Measurements from ENCODE around the gene CCDC85A. TPM values are rescaled to one million over a fixed set of nuclear protein-coding genes. Genes with fewer than 3 reads are reported as not detected.

CCDC85A gene
- polyA plus RNA-seq, 3 donors = 0.76 to 6.2 (median 2.0) TPM

DNA sequence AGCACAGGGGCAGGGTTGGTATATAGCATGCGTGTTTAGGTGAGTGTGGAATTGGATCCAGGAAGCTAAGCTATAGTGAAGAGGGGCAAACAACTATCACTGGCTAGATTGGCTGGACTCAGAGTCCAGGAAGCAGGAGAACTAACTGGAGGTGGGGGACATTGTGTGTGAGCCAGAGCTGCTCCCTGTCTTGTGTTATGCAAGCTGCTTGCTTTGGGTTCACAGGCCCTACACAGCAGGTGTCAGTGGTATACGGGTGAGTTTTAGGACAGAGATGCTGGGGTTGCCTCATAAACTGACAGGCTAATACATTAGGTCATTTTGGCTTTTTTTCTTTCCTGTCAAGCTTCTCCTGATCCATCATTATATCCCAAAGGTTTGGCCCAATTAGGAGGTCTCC, 87.5 kb downstream of the CCDC85A start:
- no peak overlapping the region for H3K27ac ChIP-seq (ENCODE audit: low read depth, low read length)
- 60 to 95% (median 79%) methylated on average over 2 of the region's 2 CpGs for WGBS, 3 donors

GRCh38 chr2:56285224-56285623, 101.4 kb downstream of the CCDC85A start:
- no peak overlapping the region for H3K27ac ChIP-seq (ENCODE audit: low read depth, low read length)
- 93 to 98% (median 97%) methylated on average over 5 of the region's 5 CpGs for WGBS, 3 donors

GRCh38 chr2:56286936-56287335, 103.1 kb downstream of the CCDC85A start:
- WGBS, 3 donors = 85 to 90% (median 89%) methylated on average over 2 of the region's 2 CpGs
- no peak overlapping the region for H3K27ac ChIP-seq (ENCODE audit: low read depth, low read length)

GRCh38 chr2:56287508-56287907, 103.7 kb downstream of the CCDC85A start:
- no peak overlapping the region for H3K27ac ChIP-seq (ENCODE audit: low read depth, low read length)

DNA sequence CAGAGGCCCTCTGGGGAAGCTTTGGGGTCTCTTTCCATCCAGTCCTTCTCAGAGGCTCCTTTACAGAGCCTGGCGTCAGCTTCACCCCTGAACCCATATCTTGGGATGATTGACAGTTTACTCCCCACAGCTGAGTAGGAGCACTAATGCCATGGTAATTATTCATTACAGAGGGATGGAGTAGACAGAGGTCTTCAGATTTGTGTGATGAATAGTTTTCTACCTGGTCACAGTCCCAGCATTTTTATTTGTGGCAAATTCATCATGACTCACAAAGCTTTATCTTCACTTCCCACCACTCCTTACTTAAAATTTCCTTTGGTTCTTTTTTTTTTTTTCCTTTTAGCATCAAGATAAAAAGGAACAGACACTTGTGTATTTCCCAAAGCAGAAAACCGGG, 104.2 kb downstream of the CCDC85A start:
- H3K27ac ChIP-seq (ENCODE audit: low read depth, low read length) = no peak overlapping the region
- 61 to 74% (median 63%) methylated on average over 2 of the region's 2 CpGs for WGBS, 3 donors

GRCh38 chr2:56288838-56289580, 105.2 kb downstream of the CCDC85A start:
- no peak overlapping the region for H3K27ac ChIP-seq (ENCODE audit: low read depth, low read length)
- 54 to 81% (median 76%) methylated on average over 2 of the region's 2 CpGs for WGBS, 3 donors

GRCh38 chr2:56291711-56292110, 107.9 kb downstream of the CCDC85A start:
- no peak overlapping the region for H3K27ac ChIP-seq (ENCODE audit: low read depth, low read length)
- 74 to 94% (median 91%) methylated on average over 5 of the region's 5 CpGs for WGBS, 3 donors

GRCh38 chr2:56292951-56293350, 109.2 kb downstream of the CCDC85A start:
- WGBS, 3 donors = 82 to 88% (median 85%) methylated on average over 2 of the region's 2 CpGs
- H3K27ac ChIP-seq (ENCODE audit: low read depth, low read length) = no peak overlapping the region

- WGBS, 3 donors = 48 to 80% (median 78%) methylated on average over 3 of the region's 3 CpGs
- no peak overlapping the region for H3K27ac ChIP-seq (ENCODE audit: low read depth, low read length)
Observed at GRCh38 chr2:56295666-56296065, 111.9 kb downstream of the CCDC85A start.

GRCh38 chr2:56297671-56298070, 113.9 kb downstream of the CCDC85A start:
- H3K27ac ChIP-seq (ENCODE audit: low read depth, low read length) = no peak overlapping the region
- WGBS, 3 donors = 79 to 87% (median 81%) methylated on average over 3 of the region's 3 CpGs

GRCh38 chr2:56299171-56299691, 115.4 kb downstream of the CCDC85A start:
- H3K27ac ChIP-seq (ENCODE audit: low read depth, low read length) = no peak overlapping the region
- WGBS, 3 donors = 43 to 64% (median 59%) methylated on average over 3 of the region's 3 CpGs

- WGBS, 3 donors = 67 to 75% (median 69%) methylated on average over 4 of the region's 4 CpGs
- H3K27ac ChIP-seq (ENCODE audit: low read depth, low read length) = no peak overlapping the region
Observed at GRCh38 chr2:56309626-56310170, 125.9 kb downstream of the CCDC85A start.

- no peak overlapping the region for H3K27ac ChIP-seq (ENCODE audit: low read depth, low read length)
- WGBS, 3 donors = 4 to 39% (median 38%) methylated on average over 1 of the region's 1 CpG
Observed at GRCh38 chr2:56313500-56313921, 129.7 kb downstream of the CCDC85A start.

DNA sequence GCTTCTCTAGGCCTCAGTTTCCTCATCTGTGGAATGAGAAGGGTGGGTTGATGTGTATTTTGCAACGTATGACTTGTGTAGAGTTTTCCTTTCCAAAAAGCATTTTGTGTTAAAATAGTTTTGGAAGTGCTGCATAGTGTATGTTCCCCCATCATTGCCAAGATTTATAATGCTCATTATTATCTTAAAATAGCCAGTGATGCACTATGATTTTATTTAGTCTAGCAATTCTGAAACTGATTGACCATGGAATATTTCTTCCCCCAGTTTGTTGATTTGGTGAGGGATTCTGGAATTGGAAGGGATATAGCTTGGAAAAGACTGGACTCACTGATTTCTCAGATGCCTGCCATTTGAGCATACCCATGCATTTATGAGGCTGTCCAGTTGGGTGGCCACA, 130.6 kb downstream of the CCDC85A start:
- H3K27ac ChIP-seq (ENCODE audit: low read depth, low read length) = no peak overlapping the region

DNA sequence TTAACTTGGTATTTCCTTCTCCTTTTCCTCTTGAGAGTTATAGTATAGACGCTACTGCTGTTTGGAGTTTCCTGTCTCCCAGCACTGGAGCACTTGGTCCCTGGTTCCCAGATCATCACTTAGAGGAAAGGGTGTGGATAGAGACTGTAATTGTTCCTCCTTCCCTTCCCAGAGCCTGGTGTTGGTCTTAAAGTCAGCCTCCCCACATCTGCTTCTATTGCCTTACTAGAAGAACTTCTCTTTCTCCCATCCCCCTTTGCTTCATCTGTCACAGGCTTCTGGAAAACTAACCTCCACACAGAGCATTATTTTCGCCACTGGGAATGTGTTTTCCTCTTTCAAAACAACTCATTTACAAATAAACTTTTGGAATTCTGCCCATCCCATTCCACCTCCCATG, 131.0 kb downstream of the CCDC85A start:
- 32 to 49% (median 35%) methylated on average over 2 of the region's 2 CpGs for WGBS, 3 donors
- no peak overlapping the region for H3K27ac ChIP-seq (ENCODE audit: low read depth, low read length)

More for the DNA sequence above, 130.6 kb downstream of the CCDC85A start:
- WGBS, 3 donors = 45 to 53% (median 45%) methylated on average over 1 of the region's 1 CpG

GRCh38 chr2:56315376-56315775, 131.6 kb downstream of the CCDC85A start:
- no peak overlapping the region for H3K27ac ChIP-seq (ENCODE audit: low read depth, low read length)

DNA sequence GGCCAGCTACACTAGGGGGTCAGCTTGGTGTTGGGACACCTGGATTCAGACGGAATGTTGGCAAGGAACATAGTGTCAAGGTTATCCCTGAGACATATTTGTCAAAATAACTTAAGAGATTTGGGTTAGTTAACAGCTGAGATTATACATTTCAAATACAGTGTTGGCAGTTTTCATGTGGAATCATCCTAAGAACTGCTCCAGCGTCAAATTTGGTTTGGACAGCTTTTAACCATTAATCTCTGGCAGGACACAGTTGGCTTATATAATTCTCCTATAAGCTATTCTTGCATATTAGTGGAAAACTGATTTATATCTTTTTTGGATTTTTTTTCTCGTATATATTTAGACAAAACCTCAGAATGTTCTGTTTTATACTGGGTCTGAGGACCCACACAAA, 132.2 kb downstream of the CCDC85A start:
- 60 to 88% (median 85%) methylated on average over 3 of the region's 3 CpGs for WGBS, 3 donors
- H3K27ac ChIP-seq (ENCODE audit: low read depth, low read length) = no peak overlapping the region

GRCh38 chr2:56318147-56318546, 134.4 kb downstream of the CCDC85A start:
- H3K27ac ChIP-seq (ENCODE audit: low read depth, low read length) = no peak overlapping the region
- 86 to 94% (median 88%) methylated on average over 4 of the region's 4 CpGs for WGBS, 3 donors

DNA sequence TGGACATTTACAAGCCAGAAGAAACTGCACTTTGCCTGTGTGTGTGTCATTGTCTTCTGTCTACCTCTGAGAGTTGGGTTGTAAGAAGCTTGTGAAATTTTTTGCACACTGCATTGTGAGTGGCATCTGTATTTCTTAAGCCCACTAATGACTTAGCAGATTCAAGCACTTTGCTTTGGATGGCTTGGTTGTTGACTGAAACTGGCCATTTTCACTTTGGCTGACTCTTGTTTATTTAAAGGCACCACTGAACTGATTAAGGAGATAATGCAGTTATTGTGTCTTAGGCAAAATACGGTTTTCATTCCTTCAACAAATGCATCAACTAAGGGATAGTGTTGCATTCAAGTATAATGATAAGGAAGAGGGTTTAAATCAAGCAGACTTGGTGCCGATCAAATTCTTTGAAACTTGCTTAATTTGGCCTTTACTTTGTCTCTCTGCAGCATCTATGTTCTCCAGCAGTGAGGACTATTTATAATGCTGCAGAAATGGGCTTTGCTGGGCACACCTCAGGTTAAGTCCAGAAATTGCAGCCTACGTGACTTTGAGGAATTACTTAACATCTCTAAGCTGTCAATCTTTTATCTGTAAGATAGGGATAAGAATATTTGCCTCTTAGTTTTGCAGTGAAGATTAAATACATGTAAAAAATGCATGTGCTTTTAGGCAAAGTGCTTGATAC, 142.0 kb downstream of the CCDC85A start:
- H3K27ac ChIP-seq (ENCODE audit: low read depth, low read length) = no peak overlapping the region
- WGBS, 3 donors = 39 to 75% (median 60%) methylated on average over 3 of the region's 3 CpGs

Measured in adipose tissue (tissue), 3 donors.